PFSK-1 (cell line): Measurements from ENCODE around the gene ALDOC.

Experiments
- FOXP2 ChIP-seq: optimal IDR thresholded peaks from 2 replicates; pipeline ENCODE3; 2011; ENCODE audit warnings: borderline replicate concordance, control low read depth, inconsistent platforms; ENCODE audit not compliant: insufficient read depth; ENCODE audit errors: extremely low read length, extremely low read depth
- POLR2AphosphoS5 ChIP-seq: IDR thresholded peaks from 2 replicates; pipeline ENCODE4 v1.6.1; 2012; ENCODE audit warnings: low read depth, mild to moderate bottlenecking, control low read depth, low read length, moderate library complexity
- REST ChIP-seq, 2 experiments: IDR thresholded peaks; 2 replicates each; pipeline versions ENCODE4 v1.6.1 to v1.8.0; 2011 to 2012; ENCODE audit warnings: low read depth in 2 of 2, low read length in 2 of 2, control low read depth in 1 of 2, inconsistent platforms in 1 of 2, mild to moderate bottlenecking in 1 of 2, moderate library complexity in 1 of 2; ENCODE audit not compliant: insufficient read depth in 1 of 2
- SIN3A ChIP-seq: IDR thresholded peaks from 2 replicates; pipeline ENCODE4 v1.6.1; 2012; ENCODE audit warnings: mild to moderate bottlenecking, low read length, moderate library complexity, borderline replicate concordance; ENCODE audit not compliant: insufficient read depth
- TAF1 ChIP-seq: IDR thresholded peaks from 2 replicates; pipeline ENCODE4 v1.6.1; 2012; ENCODE audit warnings: low read length, control low read depth, borderline replicate concordance; ENCODE audit not compliant: insufficient read depth

- TF ChIP-seq POLR2AphosphoS5 (no peak), REST (IDR thresholded peaks at IDR 0.05; ENCODE audit: insufficient read depth in 1 of 2, low read depth in 2 of 2, low read length in 2 of 2) (no peak), SIN3A (no peak), TAF1 (no peak), FOXP2 (no peak)
Observed at GRCh38 chr17:28584434-28584833, 7.7 kb upstream of the ALDOC start.
